OCI-LY7 (cell line): Measurements from ENCODE around the gene WBP4.

Experiments used
- CTCF ChIP-seq: fragments of 200-600 bp; sonication (generic); conservative IDR thresholded peaks from 2 replicates; pipeline ENCODE4 v1.5.1; 2014; ENCODE audit warnings: mild to moderate bottlenecking, antibody characterized with exemption, low read length, moderate library complexity, mixed read lengths
- EZH2phosphoT487 ChIP-seq: fragments of 200-600 bp; sonication (generic); IDR thresholded peaks from 2 replicates; pipeline ENCODE4 v1.6.1; 2018; ENCODE audit warnings: low read depth, borderline replicate concordance, mild to moderate bottlenecking, mixed run types, antibody characterized with exemption, low read length, moderate library complexity, mixed read lengths

GRCh38 chr13:41122838-41123237 lies 61.5 kb downstream of the WBP4 start:
- no peak for TF ChIP-seq CTCF
- TF ChIP-seq EZH2phosphoT487: no peak
